GM12873 (cell line): Measurements from ENCODE around the gene SMG5.

Source experiments
- TF ChIP-seq, protein P1 (sequence below): IDR thresholded peaks from 2 replicates; pipeline ENCODE4 v1.5.1; 2012; ENCODE audit warnings: low read depth, mild to moderate bottlenecking, moderate library complexity, low read length, control low read depth; ENCODE audit not compliant: insufficient read depth; ENCODE audit errors: missing control alignments

SMG5 gene

DNA sequence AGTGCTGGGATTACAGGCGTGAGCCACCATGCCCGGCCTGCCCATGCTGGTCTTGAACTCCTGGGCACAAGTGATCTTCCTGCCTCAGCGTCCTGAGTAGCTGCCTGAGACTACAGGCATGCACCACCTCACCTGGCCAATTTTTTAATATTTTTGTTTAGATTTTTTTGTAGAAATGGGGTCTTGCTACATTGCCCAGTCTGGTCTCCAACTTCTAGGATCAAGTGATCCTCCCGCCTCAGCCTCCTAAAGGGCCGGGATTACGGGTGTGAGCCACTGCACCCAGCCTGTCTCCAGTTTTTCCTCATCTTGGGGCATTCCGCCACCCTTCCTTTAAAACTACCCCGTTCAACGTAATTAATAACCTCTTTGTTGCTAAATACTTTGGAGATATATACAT is 62.4 kb downstream of the SMG5 start:
- TF ChIP-seq, protein P1, sequence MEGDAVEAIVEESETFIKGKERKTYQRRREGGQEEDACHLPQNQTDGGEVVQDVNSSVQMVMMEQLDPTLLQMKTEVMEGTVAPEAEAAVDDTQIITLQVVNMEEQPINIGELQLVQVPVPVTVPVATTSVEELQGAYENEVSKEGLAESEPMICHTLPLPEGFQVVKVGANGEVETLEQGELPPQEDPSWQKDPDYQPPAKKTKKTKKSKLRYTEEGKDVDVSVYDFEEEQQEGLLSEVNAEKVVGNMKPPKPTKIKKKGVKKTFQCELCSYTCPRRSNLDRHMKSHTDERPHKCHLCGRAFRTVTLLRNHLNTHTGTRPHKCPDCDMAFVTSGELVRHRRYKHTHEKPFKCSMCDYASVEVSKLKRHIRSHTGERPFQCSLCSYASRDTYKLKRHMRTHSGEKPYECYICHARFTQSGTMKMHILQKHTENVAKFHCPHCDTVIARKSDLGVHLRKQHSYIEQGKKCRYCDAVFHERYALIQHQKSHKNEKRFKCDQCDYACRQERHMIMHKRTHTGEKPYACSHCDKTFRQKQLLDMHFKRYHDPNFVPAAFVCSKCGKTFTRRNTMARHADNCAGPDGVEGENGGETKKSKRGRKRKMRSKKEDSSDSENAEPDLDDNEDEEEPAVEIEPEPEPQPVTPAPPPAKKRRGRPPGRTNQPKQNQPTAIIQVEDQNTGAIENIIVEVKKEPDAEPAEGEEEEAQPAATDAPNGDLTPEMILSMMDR = no peak

DNA sequence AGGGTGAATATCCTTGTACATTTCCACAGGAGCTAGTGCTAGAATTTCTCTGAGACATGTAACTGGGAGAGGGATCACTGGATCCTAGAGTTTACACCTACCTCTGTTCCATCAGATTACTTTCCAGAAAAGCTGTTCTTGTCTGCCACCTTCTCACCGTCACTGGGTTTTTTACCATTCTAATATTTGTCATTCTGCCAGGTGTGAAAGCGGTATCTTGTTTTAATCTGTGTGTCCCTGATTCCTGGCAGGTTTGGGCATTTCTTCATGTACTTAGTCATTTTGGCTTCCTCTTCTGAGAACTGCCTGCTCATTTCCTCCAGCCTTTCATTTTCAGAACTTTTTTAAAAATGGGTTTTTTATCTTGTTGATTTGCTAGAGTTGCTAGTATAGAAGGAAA is 64.8 kb downstream of the SMG5 start:
- TF ChIP-seq, protein P1 = no peak

DNA sequence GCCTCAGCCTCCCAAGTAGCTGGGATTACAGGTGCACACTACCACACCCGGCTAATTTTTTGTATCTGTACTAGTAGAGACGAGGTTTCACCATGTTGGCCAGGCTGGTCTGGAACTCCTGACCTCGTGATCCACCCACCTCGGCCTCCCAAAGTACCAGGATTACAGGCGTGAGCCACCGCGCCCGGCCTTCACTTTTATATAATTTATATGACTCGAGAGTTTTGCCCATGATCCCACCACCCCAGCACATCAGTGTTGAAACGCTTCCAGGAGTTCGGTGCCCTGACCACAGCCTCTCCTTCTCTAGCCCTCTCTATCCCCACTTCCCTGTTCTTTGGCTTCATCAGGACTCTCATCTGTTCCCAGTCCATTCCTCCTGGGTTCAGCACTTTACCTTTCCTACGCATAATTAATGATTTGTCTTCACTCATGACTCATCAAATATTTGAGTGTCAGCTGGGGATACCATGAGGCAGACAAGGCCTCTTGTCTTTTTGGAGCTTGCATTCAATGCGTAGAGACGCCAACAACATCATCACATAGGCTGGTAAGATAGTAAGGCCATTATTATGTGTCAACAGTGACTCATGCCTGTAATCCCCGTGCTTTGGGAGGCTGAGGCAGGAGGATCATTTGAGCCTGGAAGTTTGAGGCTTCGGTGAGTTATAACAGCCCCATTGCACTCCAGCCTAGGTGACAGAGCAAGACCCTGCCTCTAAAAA is 68.4 kb downstream of the SMG5 start:
- TF ChIP-seq, protein P1 = no peak

DNA sequence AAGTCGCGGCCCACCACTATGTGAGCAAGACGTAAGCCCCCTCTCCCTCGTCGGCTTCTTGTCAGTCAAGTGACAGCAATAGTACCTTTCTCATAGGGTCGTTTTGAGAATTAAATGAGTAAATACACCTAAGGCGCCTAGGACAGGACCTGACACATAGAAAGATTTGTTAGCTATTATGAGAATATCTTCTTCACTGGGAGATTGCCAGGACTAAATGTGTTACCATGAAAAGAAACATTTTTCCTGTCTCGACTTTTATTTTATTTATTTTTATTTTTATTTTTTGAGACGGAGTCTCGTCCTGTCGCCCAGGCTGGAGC is 69.0 kb downstream of the SMG5 start:
- TF ChIP-seq, protein P1 = no peak

DNA sequence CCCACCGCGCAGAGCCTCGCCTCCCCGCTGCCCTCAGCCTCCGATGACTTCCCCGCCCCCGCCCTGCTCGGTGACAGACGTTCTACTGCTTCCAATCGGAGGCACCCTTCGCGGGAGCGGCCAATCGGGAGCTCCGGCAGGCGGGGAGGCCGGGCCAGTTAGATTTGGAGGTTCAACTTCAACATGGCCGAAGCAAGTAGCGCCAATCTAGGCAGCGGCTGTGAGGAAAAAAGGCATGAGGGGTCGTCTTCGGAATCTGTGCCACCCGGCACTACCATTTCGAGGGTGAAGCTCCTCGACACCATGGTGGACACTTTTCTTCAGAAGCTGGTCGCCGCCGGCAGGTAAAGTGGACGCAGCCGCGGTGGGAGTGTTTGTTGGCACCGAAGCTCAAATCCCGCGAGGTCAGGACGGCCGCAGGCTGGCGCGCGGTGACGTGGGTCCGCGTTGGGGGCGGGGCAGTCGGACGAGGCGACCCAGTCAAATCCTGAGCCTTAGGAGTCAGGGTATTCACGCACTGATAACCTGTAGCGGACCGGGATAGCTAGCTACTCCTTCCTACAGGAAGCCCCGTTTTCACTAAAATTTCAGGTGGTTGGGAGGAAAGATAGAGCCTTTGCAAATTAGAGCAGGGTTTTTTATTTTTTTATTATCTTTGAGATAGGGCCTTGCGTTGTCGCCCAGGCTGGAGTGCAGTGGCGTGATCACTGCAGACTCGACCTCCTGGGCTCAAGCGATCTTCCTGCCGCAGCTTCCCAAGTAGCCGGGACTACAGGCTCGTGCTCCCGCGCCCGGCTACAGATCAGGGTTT is 69.6 kb downstream of the SMG5 start, which contains the start of gene PMF1:
Gene PMF1 (plus strand): TSS at position 175 of the 811 bp plus-strand sequence. CDS start 9 bp downstream, at position 184.
- TF ChIP-seq, protein P1 = no peak

DNA sequence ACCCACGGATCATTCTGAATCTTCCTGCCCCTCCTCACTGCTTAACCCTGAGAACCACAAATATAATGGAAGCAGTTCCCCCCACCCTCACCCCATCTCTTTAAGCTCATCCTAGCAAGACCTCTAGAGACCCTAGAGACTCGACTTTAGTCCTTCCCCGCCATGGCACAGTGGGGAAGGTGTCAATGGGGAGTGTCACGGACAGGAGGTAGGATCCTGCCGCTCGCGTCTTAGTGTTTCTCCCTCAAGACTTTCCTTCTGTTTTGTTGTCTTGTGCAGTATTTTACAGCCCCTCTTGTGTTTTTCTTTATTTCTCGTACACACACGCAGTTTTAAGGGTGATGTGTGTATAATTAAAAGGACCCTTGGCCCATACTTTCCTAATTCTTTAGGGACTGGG is 70.5 kb downstream of the SMG5 start:
- TF ChIP-seq, protein P1 = no peak

DNA sequence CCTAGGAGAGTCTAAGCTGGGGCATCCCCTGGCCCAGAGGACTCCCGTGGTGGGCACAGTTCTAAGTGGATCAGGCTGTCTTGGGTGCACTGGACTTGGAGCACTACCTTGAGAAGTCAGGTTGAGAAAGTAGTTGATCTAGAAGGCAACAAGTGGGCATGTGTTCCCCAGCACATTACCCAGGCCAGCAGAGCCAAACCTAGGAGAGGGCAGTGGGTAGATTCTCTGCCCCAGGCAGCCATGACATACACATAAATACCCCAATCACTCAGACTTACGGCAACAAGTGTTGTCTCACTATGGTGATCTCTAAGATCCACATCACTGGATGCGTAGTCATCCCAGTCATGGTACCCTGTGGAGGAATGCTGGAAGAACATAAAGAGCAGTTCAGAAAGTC is 71.4 kb downstream of the SMG5 start:
- TF ChIP-seq, protein P1 = no peak
